Hindlimb muscle (tissue), 1 donor: ENCODE results near the gene MRPL4. TPM values are rescaled to one million over a fixed set of nuclear protein-coding genes. Genes with fewer than 3 reads are reported as not detected.

Experiments
- DNase-seq: peaks from one replicate; pipeline ENCODE4 v3.0.0-alpha.2; 2013
- polyA plus RNA-seq: library from polyadenylated mRNA; unstranded; fragments of 120-200 nt; gene quantifications from one replicate; pipeline ENCODE4 v1.2.1, GENCODE V29; 2013; ENCODE audit not compliant: insufficient read length

The MRPL4 gene
- 36.0 TPM for polyA plus RNA-seq

DNA sequence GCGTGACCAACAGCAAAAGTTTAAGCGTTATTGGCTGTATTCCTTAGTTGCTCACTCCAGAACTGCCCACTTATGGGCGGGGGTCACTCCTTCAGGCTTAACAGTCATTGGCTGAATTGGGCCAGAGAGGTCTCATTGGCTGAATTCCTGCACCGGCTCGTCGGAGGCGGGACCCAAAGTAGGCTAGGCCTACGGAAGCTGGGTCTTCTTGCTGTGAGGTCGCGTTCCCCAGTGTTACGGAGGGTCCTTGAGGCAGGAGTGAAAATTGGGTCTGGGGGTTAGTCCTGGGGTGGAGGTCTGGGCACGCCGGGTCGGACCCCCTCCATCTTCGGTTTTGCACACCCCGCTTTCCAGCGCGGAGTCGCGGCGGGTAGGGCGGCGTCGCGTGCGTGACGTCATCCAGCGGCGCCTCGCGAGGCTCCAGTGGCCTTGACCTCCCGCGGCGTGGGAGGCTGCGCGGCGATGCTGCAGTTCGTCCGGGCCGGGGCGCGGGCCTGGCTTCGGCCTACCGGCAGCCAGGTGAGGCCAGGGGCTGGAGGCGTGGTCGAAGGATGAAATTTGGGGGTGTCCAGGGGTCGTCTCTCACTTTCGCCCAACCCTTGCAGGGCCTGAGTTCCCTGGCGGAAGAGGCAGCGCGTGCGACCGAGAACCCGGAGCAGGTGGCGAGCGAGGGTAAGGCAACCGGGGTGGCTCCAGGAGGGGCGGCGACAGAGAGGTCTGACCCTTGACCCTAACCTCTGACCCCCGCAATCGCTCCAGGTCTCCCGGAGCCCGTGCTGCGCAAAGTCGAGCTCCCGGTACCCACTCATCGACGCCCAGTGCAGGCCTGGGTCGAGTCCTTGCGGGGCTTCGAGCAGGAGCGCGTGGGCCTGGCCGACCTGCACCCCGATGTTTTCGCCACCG is at the start of gene MRPL4:
TSS of gene MRPL4 (plus strand) at position 423 of the 903 bp plus-strand sequence. CDS start at position 463, 40 bp downstream.
- DNase-seq = peak; percentile 96

DNA sequence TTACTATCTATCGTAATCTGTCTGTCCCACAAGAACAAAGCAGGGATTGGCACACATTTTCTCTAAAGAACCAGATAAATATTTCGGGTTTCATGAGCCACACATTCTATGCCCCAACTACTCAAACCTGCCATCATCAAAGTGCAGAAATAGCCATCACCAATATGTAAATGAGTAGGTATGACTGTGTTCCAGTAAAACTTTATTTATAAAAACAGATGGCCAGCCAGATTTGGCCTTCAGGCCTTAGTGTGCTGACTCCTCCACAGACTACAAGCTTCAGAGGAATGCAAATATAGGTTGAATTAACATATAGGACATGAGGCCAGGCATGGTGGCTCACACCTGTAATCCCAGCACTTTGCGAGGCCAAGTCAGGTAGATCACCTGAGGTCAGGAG is 48.3 kb upstream of the MRPL4 start:
- DNase-seq = no peak

DNA sequence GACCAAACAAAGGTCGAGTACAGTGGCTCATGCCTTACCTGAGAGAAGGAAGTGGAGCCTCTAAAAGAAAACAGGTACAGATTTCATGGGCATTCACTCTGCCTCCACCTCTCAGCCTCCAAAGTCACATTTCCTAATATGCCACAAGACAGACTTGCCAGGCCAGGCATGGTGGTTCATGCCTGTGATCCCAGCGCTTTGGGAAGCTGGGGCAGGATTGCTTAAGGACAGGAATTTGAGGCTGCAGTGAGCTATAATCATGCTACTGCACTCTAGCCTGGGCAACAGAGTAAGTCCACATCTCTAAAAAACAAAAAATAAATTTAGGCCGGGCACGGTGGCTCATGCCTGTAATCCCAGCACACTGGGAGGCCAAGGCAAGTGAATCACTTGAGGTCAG is 46.4 kb upstream of the MRPL4 start:
- DNase-seq = no peak

DNA sequence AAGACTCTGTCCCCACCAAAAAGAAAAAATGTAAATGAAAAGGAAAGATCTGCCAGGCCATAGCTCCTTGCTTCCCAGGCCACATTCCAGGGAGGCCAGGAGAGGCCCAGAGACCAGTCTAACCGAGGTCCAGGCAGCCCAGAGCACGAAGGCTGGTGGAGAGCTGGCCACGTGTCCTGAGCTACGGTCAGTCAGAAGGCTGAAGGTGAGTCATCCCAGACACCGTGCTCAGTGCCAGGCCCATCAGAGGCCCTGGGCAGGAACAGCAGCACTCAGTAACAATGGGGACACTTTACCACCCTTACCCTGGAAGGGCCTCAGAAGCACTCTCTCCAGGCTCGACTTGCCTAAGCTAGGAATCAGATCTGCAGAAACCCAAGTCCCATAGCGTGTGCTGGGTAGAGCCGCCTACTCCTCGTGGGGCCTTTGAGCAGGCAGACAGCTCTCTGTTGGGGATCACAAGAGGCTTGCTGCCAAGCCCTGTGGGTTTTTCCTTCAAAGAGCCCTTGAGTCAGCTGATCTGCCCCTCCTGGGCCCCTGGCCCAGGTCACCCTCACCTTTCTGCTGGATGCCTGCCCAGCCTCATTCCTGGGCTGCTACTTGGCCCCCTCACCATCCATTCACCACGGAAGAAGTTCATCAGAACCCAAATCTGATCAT is 45.7 kb upstream of the MRPL4 start:
- no peak for DNase-seq

DNA sequence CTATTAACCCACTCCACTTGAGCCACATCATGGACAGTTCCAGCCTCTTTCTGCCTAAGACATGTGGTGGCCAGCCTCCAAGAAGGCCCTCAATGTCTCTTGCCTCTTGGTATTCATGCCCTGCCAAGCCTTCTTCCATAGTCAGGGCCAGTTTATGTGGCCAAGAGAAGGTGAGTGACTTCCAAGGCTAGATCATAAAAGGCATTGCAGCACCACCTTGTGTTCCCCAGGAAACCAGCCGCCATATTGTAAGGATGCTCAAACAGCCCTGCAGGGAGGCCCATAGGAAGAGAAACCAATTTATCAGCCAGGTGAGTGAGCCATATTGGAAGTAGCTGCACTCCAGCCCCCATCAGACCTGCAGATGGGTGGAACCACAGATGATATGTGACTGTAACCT is 45.0 kb upstream of the MRPL4 start:
- no peak for DNase-seq

DNA sequence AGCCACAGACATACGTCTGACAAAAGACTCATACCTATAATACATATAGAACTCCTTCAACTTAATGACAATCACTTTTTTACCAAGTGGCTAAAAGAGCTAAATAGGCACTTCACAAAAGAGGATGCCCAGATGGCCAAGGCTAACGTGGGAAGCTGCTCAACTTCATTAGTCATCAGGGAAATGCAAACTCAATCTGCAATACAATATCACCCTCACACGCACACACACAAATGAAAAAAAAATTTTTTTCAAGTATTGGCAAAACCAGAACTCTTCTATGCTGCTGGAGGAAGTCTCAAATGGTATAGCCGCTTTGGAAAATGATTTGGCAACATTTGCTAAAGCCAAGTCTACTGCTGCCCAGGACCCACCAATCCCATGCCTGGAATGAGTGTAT is 42.7 kb upstream of the MRPL4 start:
- no peak for DNase-seq

DNA sequence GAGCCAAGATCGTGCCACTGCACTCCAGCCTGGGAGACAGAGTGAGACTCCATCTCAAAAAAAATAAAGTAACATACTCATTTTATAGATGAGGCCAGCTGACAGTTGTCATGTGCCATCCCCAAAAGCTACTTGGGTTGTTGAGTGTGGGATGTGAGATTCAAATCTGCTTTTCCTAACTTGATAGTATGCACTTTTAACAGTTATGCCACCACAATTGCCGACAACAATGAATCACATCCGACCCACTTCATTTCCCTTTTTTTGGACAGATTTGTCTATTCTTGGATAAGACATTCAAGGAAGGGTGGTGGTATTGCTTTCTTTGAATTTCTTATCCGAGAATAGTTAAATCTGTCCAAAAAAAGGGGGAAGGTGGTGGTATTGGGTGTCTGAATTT is 41.0 kb upstream of the MRPL4 start:
- no peak for DNase-seq

DNA sequence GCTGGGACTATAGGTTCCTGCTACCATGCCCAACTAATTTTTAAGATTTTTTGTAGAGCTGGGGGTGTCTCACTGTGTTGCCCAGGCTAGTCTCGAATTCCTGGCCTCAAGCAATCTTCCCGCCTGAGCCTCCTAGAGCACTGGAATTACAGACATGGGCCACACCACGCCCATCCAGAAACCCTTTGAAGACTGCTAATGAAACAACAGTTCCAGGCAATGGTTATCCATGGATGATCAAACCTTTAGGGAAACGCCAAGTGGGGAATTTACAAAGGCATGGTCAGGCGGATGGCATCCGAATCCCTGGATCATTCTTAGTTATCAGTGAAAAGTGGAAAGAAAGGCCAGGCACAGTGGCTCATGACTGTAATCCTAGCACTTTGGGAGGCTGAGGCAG is 40.3 kb upstream of the MRPL4 start:
- no peak for DNase-seq

DNA sequence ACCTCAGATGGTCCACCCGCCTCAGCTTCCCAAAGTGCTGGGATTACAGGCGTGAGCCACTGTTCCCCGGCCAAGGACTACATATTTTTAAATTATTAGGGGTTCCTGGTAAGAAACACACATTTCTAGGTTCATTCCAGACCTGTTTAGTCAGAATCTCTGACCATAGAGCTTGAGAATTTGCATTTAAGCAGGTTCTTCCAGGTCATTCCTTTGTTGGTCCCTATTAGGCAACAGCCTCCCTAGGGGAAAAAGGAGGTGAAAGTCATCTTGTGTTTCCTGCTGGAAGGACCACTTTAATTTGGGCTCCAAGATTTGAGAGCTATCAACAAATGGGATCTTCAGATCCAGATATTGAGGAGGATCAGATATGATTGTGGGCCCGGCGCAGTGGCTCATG is 37.2 kb upstream of the MRPL4 start:
- DNase-seq = no peak

DNA sequence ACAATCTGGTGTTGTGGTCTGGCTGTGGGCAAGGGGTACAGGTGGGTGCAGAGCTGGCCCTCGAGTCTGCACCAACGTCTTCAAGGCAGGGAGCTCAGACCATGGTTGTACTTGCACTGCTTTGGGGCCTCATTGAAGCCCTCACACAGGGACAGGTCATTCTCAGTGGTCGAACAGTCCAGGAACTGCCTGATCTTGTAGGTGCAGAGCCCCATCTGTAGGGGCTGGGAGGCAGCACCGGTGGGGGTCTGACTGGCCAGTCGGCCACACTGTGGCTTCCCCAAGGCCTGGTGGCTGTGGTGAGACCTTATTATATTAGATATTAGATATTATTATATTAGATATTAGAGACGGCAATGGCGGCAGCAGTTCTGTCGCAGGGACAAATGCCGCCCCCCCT is 34.9 kb upstream of the MRPL4 start:
- no peak for DNase-seq

DNA sequence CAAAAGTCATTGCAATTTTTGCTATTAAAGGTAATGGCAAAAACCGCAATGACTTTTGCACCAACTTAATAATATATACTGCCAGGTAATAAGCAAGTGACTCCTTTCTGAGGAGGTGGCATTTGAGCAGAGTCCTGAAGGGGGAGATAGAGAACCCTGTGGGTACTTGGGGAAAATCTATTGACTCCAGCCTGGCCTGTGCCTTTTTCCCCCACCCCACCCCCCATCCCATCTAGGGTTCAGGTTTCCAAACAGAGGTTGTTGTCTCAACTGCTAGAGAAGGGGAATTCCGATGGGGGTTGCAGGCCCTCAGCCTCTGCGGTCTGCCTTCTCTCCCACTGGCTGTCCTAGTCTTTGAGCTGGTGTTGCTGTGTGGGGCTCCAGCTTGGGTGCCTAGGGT is 32.3 kb upstream of the MRPL4 start:
- DNase-seq = no peak

DNA sequence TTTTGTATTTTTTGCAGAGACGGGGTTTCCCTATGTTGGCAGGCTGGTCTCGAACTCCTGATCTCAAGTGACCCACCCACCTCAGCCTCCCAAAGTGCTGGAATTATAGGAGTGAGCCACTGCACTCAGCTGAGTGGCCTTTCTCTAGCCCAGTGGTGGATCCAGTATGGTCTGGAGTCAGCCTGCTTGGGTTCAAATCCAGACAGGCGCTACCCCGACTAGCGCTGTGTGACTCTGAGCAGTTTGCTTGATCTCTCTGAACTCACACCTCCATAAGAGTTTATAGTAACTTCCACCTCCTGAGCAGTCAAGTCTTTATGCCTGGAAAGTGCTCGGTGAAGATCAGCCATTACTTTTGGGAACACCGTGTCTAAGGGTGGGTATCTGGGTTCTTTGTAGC is 31.3 kb upstream of the MRPL4 start:
- DNase-seq = no peak

DNA sequence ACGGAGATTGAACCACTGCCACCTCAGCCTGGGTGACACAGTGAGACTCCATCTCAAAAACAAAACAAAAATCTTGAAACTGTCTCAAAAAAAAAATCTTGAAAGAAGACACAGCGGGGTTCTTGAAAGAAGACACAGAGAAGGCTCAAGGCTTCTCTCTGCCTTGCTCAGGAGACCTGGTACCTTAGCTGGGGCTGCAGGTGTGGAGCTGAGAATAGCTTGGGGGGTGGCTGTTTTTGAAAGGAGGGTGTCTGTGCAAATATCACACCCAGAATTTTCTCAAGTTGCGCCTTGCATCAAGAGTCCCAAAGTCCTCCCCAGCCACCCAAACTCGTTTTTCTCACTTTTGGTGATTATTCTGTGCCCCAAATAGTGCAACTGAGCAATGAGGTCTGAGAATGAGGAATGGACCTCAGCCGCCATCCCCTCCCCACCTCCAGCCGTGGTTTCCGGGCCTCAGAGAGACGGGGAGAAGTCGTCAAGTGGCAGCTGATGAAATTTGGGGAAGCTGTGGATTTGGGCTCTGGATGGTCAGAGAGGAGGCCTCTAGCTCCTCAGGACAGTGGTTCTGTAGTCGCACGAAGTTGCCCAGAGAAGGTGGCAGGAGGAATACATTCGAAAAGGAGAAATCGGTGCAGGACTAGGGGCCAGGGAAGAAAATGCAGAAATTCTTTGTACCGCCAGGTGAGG is 29.7 kb upstream of the MRPL4 start:
- DNase-seq = no peak

DNA sequence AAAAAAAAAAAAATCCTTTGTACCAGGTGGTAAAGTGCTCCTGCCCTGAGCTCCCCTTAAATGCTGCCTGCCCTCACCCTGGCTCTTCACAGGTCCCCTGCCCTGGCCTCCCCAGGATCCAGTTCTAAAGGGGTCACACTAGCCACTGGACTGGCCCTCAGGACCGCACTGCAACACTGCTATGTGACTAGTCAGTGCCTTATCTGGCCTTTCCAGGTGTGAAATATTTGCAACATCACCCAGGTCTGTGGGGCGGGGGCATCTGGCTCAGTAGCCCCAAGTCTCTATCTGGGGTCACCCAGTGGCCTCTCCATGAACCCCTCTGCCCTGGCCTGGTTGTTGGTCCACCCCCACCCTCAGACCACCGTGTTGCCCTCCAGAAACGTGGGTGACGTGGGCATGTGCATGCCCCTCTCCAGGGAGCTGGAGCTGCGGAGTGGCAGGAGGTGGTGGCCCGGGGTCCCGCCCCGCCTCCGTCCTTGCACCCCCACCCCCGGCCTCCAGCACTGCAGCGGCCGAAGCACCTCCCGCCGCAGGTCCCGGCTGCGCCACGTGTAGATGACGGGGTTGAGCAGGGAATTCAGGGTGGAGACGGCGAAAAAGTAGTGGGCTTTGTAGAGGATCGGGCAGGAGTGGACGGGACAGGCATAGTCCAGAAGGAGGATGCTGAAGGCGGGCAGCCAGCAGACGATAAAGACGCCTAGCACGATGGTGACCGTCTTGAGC is 28.4 kb upstream of the MRPL4 start:
- no peak for DNase-seq

DNA sequence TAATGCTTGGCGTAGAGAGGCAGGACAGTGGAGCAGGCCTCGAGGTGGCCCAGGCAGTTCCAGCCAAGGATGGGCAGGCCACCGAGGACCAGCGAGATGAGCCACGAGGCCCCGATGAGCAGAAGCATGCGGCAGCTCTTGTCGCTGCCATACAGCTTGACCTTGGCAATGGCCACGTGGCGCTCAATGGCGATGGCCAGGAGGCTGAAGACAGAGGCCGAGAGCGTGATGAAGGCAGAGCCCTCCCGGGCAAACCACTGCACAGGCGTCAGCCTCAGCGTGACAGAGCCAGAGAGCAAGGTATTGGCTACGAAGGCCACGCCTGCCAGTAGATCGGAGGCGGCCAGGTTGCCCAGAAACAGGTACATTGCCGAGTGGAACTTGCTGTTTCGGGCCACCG is 27.7 kb upstream of the MRPL4 start:
- no peak for DNase-seq

DNA sequence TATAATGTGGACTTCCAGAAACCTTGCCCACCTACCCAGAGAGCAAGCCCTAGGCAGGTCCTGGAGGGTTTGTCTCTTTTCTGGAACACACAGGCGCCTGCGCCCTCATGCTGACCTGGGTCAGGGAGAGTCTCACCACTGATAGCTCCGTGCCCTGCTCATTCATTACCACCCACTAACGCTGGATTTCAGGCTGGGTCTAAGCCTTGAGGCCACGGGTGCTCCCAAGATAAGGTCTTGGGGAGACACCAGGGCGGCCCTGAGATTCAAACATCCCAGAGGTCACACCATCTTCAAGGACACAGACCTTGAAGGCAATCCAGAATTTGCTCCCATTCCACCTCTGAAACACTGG is 26.0 kb upstream of the MRPL4 start:
- DNase-seq = no peak

DNA sequence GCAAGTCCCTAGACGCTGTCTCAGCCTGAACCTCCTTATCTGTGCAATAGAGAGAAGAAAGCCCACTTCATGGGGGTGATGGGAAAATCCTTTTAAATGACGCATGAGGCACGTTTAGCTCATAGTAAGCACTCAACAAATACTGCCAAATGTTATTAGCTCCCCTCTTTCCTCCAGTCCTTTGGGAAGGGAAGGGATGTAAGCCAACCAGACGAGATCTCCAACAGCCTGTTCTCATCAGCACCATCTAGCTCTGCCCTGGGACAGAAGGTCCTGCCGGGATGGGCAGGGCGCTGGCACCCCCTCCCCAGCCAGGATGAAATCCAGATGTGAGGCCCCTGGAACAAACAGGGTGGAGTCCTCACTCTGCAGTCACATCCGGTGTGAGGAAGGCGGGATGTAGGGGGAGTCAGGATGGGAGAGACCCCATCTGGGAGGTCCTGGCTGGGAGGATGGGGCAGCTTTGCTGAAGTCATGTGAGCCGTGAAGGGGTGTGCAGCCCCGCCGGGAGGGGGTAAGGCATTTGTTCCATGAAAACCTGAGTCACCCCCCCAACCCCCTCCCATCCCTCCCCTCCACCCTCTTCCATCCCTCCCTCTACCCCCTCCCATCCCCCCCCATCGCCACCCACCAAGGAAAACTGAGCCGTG is 25.5 kb upstream of the MRPL4 start:
- peak; percentile 92 for DNase-seq

DNA sequence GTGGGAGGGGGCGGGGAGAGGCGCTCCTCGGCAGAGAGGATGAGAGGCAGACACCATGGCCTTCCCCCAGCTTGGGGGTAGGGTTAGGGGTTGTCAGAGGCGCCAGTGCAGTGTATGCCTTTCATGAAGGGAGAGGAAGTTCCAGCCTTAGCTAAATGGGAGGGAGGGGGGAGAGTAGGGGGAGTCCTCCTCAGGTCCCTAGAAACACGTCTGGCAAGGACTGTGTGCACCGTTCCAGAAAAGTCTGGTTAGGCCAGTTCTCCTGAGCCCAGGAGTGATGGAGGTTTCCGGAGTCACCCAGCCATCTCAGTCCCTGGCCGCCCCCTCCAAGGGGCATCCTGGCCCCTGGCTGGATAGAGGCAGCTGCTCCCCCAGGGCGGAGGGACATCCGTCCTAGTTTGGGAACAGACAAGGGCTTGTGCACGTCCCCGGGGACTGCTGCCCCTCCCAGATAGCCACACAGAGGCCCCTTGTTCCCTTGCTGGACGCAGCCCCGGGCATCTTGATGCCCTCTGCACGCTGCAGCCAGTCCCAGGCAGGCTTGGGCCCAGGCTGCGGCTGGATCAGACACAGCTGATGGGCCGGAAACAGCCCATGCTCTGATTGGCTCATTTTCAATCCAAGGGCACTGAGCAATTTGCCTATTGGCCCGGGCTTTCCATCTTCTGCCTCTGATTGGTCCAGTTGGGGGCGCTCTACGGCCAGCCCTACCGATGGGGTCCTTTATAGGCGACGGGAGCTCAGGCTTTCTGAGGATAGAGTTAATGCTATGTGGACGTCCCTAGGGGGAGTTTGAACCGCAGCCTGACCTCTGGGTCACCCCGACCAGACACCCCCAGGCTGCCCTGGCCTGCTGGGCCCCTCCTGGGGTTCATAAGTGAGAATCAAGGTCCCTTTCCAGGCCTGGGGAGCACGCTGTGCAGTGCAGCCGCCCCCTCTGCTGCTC is 24.7 kb upstream of the MRPL4 start:
- peak; percentile 71 for DNase-seq

DNA sequence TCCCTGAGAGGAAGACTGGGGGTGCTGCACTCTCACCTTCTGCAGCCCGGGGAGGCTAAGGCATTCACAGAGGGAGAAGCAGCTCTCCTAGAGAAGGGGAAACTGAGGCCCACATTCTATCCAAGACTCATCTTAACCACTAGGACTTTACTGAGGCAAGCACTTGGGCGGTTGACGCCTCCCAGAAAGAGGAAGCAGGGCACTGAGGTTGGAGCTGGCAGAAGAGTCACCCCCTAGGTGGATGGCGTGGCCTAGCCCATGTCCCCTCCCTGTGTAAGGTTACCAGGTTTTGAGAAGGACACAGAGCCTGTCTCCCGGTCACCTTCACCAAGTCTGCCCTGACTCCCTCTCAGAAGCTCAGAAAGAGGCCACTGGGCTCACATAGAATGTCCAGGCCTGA is 23.6 kb upstream of the MRPL4 start:
- DNase-seq = no peak

DNA sequence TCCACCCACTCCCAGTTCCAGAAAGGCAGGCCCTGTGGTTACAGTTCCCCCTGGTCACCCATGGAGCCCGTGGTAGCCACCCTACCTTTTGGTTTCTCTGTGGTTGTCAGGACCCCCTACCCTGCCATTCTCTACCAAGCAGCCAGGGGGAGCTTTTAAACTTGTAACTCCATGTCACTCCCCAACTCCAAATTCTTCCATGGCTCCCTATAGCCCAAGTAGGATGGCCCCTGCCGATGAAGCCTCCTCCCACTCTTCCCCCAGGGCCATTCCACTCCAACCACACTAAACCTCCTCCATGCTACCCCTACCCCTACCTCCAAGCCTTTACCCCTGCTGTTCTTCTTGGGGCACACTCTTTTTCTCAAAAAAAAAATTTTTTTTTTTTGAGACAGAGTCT is 23.1 kb upstream of the MRPL4 start:
- DNase-seq = no peak

DNA sequence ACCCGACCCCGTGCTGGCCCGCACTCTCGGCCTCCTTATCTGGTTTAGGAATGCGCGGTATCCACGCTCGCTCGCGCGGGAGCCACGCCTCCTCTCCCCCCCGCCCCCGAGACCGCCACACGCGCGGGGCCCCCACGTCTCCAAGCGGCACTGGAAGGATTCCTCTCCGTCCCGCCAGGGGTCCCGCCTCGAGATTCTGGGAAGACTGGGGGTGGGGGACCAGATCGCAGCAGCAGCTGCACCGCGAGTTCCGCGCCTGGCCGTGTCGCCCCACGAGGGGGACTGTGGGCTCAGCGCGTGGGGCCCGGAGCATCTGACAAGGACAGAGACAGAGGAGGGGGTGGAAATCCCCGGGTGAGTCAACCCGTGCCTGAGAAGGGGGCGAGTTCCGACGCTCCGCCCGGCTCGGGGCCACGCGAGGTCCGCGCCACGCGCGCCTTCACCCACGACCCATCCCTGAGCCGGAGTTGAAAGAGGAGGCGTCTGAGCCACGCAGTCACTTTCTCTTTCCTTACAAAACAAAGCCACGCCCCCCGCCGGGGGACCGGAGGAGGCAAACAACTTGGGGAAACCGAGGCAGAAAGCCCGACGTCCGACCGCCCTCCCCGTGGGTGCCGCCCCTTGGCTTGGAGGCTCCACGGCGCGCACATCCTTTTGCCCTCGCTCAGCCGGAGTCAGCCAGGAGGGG is 21.7 kb upstream of the MRPL4 start:
- peak; percentile 59 for DNase-seq
